GM18507 (cell line): ENCODE data around the gene PLEKHA7.
"Not testable (repeated sequence)": the region's sequence is repeated elsewhere in the genome, so short reads cannot be mapped to it uniquely, and the experiment has no call there.

Source experiments
- DNase-seq: peaks from one replicate; pipeline ENCODE4 v3.0.0; 2011; ENCODE audit warnings: low read depth; ENCODE audit not compliant: insufficient read length; ENCODE audit errors: extremely low spot score
- FAIRE-seq: peaks from 2 replicates; lab custom pipeline; 2011; peaks lifted over from hg19 to GRCh38; lab: Jason Lieb, UNC

PLEKHA7 gene

GRCh38 chr11:16982809-16983208 is 31.4 kb downstream of the PLEKHA7 start:
- FAIRE-seq (no peak), DNase-seq (no peak)

GRCh38 chr11:16982256-16982671 is 31.9 kb downstream of the PLEKHA7 start:
- no peak for FAIRE-seq
- DNase-seq = no peak

GRCh38 chr11:16981651-16982194 is 32.5 kb downstream of the PLEKHA7 start:
- DNase-seq = no peak
- FAIRE-seq = no peak

GRCh38 chr11:16979703-16980622 is 34.3 kb downstream of the PLEKHA7 start:
- FAIRE-seq (no peak), DNase-seq (no peak)

GRCh38 chr11:16977994-16978315 is 36.3 kb downstream of the PLEKHA7 start:
- DNase-seq (no peak), FAIRE-seq (no peak)

GRCh38 chr11:16977136-16977993 is 36.8 kb downstream of the PLEKHA7 start:
- FAIRE-seq = no peak
- DNase-seq = no peak

GRCh38 chr11:16976379-16976778 is 37.8 kb downstream of the PLEKHA7 start:
- no peak for FAIRE-seq

GRCh38 chr11:16975906-16976305 is 38.3 kb downstream of the PLEKHA7 start:
- no peak for FAIRE-seq

More at GRCh38 chr11:16976379-16976778, 37.8 kb downstream of the PLEKHA7 start:
- no peak for DNase-seq

GRCh38 chr11:16973338-16973964 is 40.8 kb downstream of the PLEKHA7 start:
- FAIRE-seq = no peak

More at GRCh38 chr11:16975906-16976305, 38.3 kb downstream of the PLEKHA7 start:
- DNase-seq = no peak

GRCh38 chr11:16969010-16969999 is 44.9 kb downstream of the PLEKHA7 start:
- FAIRE-seq = no peak
- DNase-seq = no peak

More at GRCh38 chr11:16973338-16973964, 40.8 kb downstream of the PLEKHA7 start:
- DNase-seq = no peak

- no peak for FAIRE-seq
- no peak for DNase-seq
Observed at GRCh38 chr11:16968196-16968595, 46.0 kb downstream of the PLEKHA7 start.

- DNase-seq (no peak), FAIRE-seq (no peak)
Observed at GRCh38 chr11:16966930-16967671, 47.1 kb downstream of the PLEKHA7 start.

- DNase-seq (no peak), FAIRE-seq (no peak)
Observed at GRCh38 chr11:16964501-16964900, 49.7 kb downstream of the PLEKHA7 start.

- FAIRE-seq (no peak), DNase-seq (no peak)
Observed at GRCh38 chr11:16963316-16963876, 50.8 kb downstream of the PLEKHA7 start.

GRCh38 chr11:16962589-16962988 is 51.6 kb downstream of the PLEKHA7 start:
- not testable (repeated sequence) for FAIRE-seq, DNase-seq

- DNase-seq (no peak), FAIRE-seq (no peak)
Observed at GRCh38 chr11:16962146-16962545, 52.1 kb downstream of the PLEKHA7 start.

- DNase-seq (no peak), FAIRE-seq (no peak)
Observed at GRCh38 chr11:16960250-16960649, 54.0 kb downstream of the PLEKHA7 start.

GRCh38 chr11:16959602-16960001 is 54.6 kb downstream of the PLEKHA7 start:
- FAIRE-seq = no peak
- no peak for DNase-seq
